HepG2 (cell line): ENCODE data around the gene ZNF428. TPM values are rescaled to one million over a fixed set of nuclear protein-coding genes. Genes with fewer than 3 reads are reported as not detected.

Source experiments
- DNMT1 ChIP-seq: sonication (generic); formaldehyde crosslinking; IDR thresholded peaks from 2 replicates; pipeline ENCODE4 v1.5.1; 2020; ENCODE audit warnings: mild to moderate bottlenecking, missing genetic modification reagents
- GATA4 ChIP-seq: sonication (generic); IDR thresholded peaks from 2 replicates; pipeline ENCODE4 v1.6.1; 2016; ENCODE audit warnings: antibody characterized with exemption, low read depth, borderline replicate concordance
- IKZF5 ChIP-seq: IDR thresholded peaks from 2 replicates; pipeline ENCODE4 v1.6.1; 2018; ENCODE audit warnings: missing genetic modification reagents, mild to moderate bottlenecking, missing compliant biosample characterization
- KMT2A ChIP-seq: sonication (generic); formaldehyde crosslinking; IDR thresholded peaks from 2 replicates; pipeline ENCODE4 v1.4.0; 2020; ENCODE audit warnings: missing genetic modification reagents
- MBNL3 ChIP-seq: fragments of 250-450 bp; sonication (Bioruptor Pico); conservative IDR thresholded peaks from 2 replicates; pipeline ENCODE4 v1.8.0; 2022; ENCODE audit warnings: mild to moderate bottlenecking, inconsistent platforms
- NR2F2 ChIP-seq: IDR thresholded peaks from 2 replicates; pipeline ENCODE4 v1.6.1; 2012; ENCODE audit warnings: low read depth, inconsistent platforms, borderline replicate concordance
- PAX8 ChIP-seq: sonication (generic); formaldehyde crosslinking; IDR thresholded peaks from 2 replicates; pipeline ENCODE4 v1.8.0; 2022; ENCODE audit warnings: mild to moderate bottlenecking, missing genetic modification reagents, borderline replicate concordance
- POLR2AphosphoS5 ChIP-seq: IDR thresholded peaks from 2 replicates; pipeline ENCODE4 v1.6.1; 2012; ENCODE audit warnings: low read depth, low read length
- RNF2 ChIP-seq: fragments of 450-650 bp; conservative IDR thresholded peaks from 2 replicates; pipeline ENCODE4 v1.6.1; 2016; ENCODE audit warnings: low read depth
- SATB2 ChIP-seq: sonication (generic); formaldehyde crosslinking; IDR thresholded peaks from 2 replicates; pipeline ENCODE4 v1.5.0; 2020; ENCODE audit warnings: missing genetic modification reagents
- SMARCE1 ChIP-seq: fragments of 450-650 bp; IDR thresholded peaks from 2 replicates; pipeline ENCODE4 v1.6.1; 2017; ENCODE audit warnings: borderline replicate concordance
- THAP9 ChIP-seq: sonication (generic); formaldehyde crosslinking; IDR thresholded peaks from 2 replicates; pipeline ENCODE4; 2020; ENCODE audit warnings: missing genetic modification reagents, mild to moderate bottlenecking, borderline replicate concordance
- ZBTB26 ChIP-seq: IDR thresholded peaks from 2 replicates; pipeline ENCODE4 v1.6.1; 2016; ENCODE audit warnings: missing compliant biosample characterization, missing genetic modification reagents, borderline replicate concordance
- ZFYVE20 ChIP-seq: sonication (generic); formaldehyde crosslinking; IDR thresholded peaks from 2 replicates; pipeline ENCODE4 v1.8.0; 2023; ENCODE audit warnings: low read depth, mild to moderate bottlenecking, moderate library complexity, missing genetic modification reagents, borderline replicate concordance
- ZNF329 ChIP-seq: sonication (generic); formaldehyde crosslinking; IDR thresholded peaks from 2 replicates; pipeline ENCODE4 v1.9.0; 2021; ENCODE audit warnings: low read depth, mild to moderate bottlenecking, missing genetic modification reagents
- ZNF605 ChIP-seq: sonication (generic); formaldehyde crosslinking; IDR thresholded peaks from 2 replicates; pipeline ENCODE4 v1.8.0; 2022; ENCODE audit warnings: mild to moderate bottlenecking, missing genetic modification reagents
- ZNF629 ChIP-seq: sonication (generic); formaldehyde crosslinking; conservative IDR thresholded peaks from 2 replicates; pipeline ENCODE4 v1.5.0; 2020; ENCODE audit warnings: missing genetic modification reagents
- ZNF737 ChIP-seq: sonication (generic); formaldehyde crosslinking; IDR thresholded peaks from 2 replicates; pipeline ENCODE4 v1.5.0; 2020; ENCODE audit warnings: missing genetic modification reagents, mild to moderate bottlenecking, borderline replicate concordance
- ZNF775 ChIP-seq: sonication (generic); formaldehyde crosslinking; IDR thresholded peaks from 2 replicates; pipeline ENCODE4 v1.4.0; 2020; ENCODE audit warnings: missing genetic modification reagents, mild to moderate bottlenecking, moderate library complexity, borderline replicate concordance
- ZNF782 ChIP-seq: sonication (generic); formaldehyde crosslinking; IDR thresholded peaks from 2 replicates; pipeline ENCODE4 v1.4.0; 2020; ENCODE audit warnings: missing genetic modification reagents, mild to moderate bottlenecking, borderline replicate concordance
- ZNF792 ChIP-seq: IDR thresholded peaks from 2 replicates; pipeline ENCODE4 v1.6.1; 2016
- polyA plus RNA-seq, 8 experiments: library from polyadenylated mRNA; depleted of rRNA in 3 of 8; stranded (reverse) in 7 of 8; unstranded in 1 of 8; fragments of >200 nt; fragmentation: Illumina TruSeq in 4 of 8; extraction: Trizol in 4 of 8; gene quantifications; 2 replicates each; pipeline versions ENCODE4 v1.2.1 to v1.2.3, GENCODE V29; 2011 to 2016; ENCODE audit warnings: low read depth in 4 of 8, missing spikeins in 1 of 8, mixed read lengths in 1 of 8; ENCODE audit not compliant: insufficient read depth in 1 of 8
- total RNA-seq, 5 experiments: library from RNA; depleted of rRNA; stranded (reverse); fragments of >200 nt; fragmentation: Illumina TruSeq; extraction: Trizol; gene quantifications; 2 replicates each; pipeline ENCODE4 v1.2.3, GENCODE V29; 2016; ENCODE audit warnings: low read depth in 1 of 5
- TF ChIP-seq, protein P1 (sequence below), 2 experiments: sonication (generic) in 1 of 2; formaldehyde crosslinking in 1 of 2; IDR thresholded peaks; 2 replicates each; pipeline versions ENCODE4 v1.5.1 to v1.6.1; 2011 to 2020; ENCODE audit warnings: borderline replicate concordance in 1 of 2, low read depth in 1 of 2, low read length in 1 of 2, mild to moderate bottlenecking in 1 of 2, missing genetic modification reagents in 1 of 2, moderate library complexity in 1 of 2

Gene ZNF428
- total and polyA plus RNA-seq, 2 of the 13 experiments (the other 11 are each of a cell fraction or from before 2014, with no cell fraction given), result 10.4 to 26.9 TPM

DNA sequence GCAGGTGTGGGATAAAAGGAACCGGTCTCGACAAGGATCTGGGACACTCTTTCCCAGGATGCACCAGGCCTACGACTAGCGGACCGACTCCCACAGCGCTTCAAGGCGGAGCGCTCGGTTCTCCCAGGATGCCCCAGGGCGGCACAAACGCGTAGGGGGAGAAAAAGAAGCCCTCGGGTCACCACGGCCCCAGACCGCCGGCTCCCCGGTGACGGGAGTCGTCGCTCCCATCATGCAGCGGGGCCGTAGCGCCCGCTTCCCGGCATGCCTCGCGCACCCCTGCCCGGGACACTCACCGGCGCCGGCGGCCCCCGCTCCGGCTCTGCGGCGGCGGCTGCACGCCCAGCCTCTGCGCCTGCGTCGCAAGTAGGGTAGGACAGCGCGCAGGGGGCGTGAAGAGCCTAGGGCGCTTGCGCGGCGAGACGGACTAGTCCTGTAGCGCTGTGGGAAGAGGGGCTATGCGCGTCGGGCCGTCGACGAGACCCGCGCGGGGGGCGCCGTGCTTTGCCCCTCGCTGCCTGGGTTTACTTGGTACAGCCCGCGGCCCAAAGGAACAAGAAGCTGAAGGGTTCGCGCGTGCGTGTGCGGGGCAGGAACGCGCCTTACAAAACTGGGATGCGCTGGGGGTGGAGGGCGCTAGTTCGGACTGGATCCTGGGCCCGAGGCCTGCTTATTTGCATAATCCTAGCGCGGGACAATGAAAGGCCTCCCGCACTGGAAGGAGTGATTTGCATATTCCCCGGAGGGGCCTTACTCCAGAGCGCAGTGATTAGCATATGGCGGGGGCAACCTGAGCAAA, at the start of gene ZNF428 (continued):
- TF ChIP-seq GATA4 (no peak; the same call in 1 of the 2 replicates), RNF2 (peak; percentile 84; the same call in 1 of the 2 replicates), POLR2AphosphoS5 (peak; percentile 44), ZNF629 (CRISPR knock-in tag) (peak; percentile 33; the same call in 1 of the 2 replicates), ZFYVE20 (CRISPR knock-in tag) (peak; percentile 34; the same call in 1 of the 2 replicates), ZNF792 (peak; percentile 44; the same call in 1 of the 2 replicates), ZNF775 (no peak), THAP9 (peak; percentile 75), ZNF329 (peak; percentile 69), PAX8 (CRISPR knock-in tag) (peak; percentile 80; the same call in 1 of the 2 replicates), ZBTB26 (no peak; the same call in 1 of the 2 replicates), IKZF5 (no peak), KMT2A (CRISPR knock-in tag) (no peak), MBNL3 (CRISPR knock-in tag) (no peak), ZNF605 (peak; percentile 73), SATB2 (CRISPR knock-in tag) (peak; percentile 70; the same call in 1 of the 2 replicates), DNMT1 (CRISPR knock-in tag) (no peak), NR2F2 (0 out of 2 replicates have a peak, but pooled peaks have one; percentile 6), ZNF737 (CRISPR knock-in tag) (no peak), SMARCE1 (no peak), ZNF782 (peak; percentile 13)
- TF ChIP-seq, protein P1, sequence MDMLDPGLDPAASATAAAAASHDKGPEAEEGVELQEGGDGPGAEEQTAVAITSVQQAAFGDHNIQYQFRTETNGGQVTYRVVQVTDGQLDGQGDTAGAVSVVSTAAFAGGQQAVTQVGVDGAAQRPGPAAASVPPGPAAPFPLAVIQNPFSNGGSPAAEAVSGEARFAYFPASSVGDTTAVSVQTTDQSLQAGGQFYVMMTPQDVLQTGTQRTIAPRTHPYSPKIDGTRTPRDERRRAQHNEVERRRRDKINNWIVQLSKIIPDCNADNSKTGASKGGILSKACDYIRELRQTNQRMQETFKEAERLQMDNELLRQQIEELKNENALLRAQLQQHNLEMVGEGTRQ (IDR thresholded peaks at IDR 0.05; ENCODE audit: low read depth, low read length), result no peak
- TF ChIP-seq, protein P1 (CRISPR knock-in tag; IDR thresholded peaks at IDR 0.05; ENCODE audit: borderline replicate concordance), result no peak; the same call in 1 of the 2 replicates
